OCI-LY7 (cell line): ENCODE data around the gene ZNF550. TPM values are rescaled to one million over a fixed set of nuclear protein-coding genes. Genes with fewer than 3 reads are reported as not detected.

Experiments used
- BruUV-seq: library from RNA; stranded (reverse); fragments of 400-500 nt; replicated peaks from 2 replicates; lab custom pipeline; 2021; lab: Mats Ljungman, UMichigan
- CTCF ChIA-PET: fragments of 300-600 bp; sonication (Branson Sonifier 250); formaldehyde crosslinking; loops from one replicate; lab custom pipeline; 2022; ENCODE audit warnings: antibody characterized with exemption; ENCODE audit not compliant: unreplicated experiment; lab: Charles Lee
- POLR2A ChIA-PET: fragments of 300-600 bp; sonication (Branson Sonifier 250); formaldehyde crosslinking; loops from one replicate; lab custom pipeline; 2022; ENCODE audit warnings: antibody characterized with exemption; lab: Charles Lee
- DNase-seq: peaks from one replicate; pipeline ENCODE4 v3.0.0-alpha.2; 2015; ENCODE audit warnings: low spot score
- H2AFZ ChIP-seq: fragments of 200-600 bp; sonication (generic), shearing (Covaris generic); 2 replicates; pipeline ENCODE4 v1.6.1; 2014; ENCODE audit warnings: mild to moderate bottlenecking, antibody characterized with exemption, low read length, moderate library complexity
- H3K27ac ChIP-seq: fragments of 200-600 bp; sonication (generic); 2 replicates; pipeline ENCODE4 v1.5.1; 2014; ENCODE audit warnings: mixed run types, low read depth, mild to moderate bottlenecking, moderate library complexity, low read length, inconsistent platforms; ENCODE audit not compliant: poor library complexity, severe bottlenecking
- H3K36me3 ChIP-seq: fragments of 200-600 bp; sonication (generic); 2 replicates; pipeline ENCODE4 v1.6.1; 2014; ENCODE audit warnings: mild to moderate bottlenecking, antibody characterized with exemption, low read length, moderate library complexity, mixed read lengths; ENCODE audit not compliant: insufficient read depth
- H3K4me1 ChIP-seq: fragments of 200-600 bp; sonication (generic); 2 replicates; pipeline ENCODE4 v1.5.1; 2014; ENCODE audit warnings: mild to moderate bottlenecking, low read length; ENCODE audit not compliant: insufficient read depth, poor library complexity, severe bottlenecking
- H3K4me2 ChIP-seq: fragments of 200-600 bp; sonication (generic); 2 replicates; pipeline ENCODE4 v1.6.1; 2014; ENCODE audit warnings: mild to moderate bottlenecking, low read length
- H3K4me3 ChIP-seq: fragments of 200-600 bp; sonication (generic); 2 replicates; pipeline ENCODE4 v1.5.1; 2014; ENCODE audit warnings: mild to moderate bottlenecking, low read depth, low read length; ENCODE audit not compliant: poor library complexity, severe bottlenecking
- H3K79me2 ChIP-seq: fragments of 200-600 bp; sonication (generic); 2 replicates; pipeline ENCODE4 v1.6.1; 2016; ENCODE audit warnings: low read depth, mild to moderate bottlenecking, low read length, moderate library complexity, mixed read lengths; ENCODE audit not compliant: insufficient read depth
- H3K9me2 ChIP-seq: fragments of 200-600 bp; sonication (generic); 2 replicates; pipeline ENCODE4 v1.6.1; 2016; ENCODE audit warnings: mild to moderate bottlenecking, low read length, mixed read lengths; ENCODE audit not compliant: insufficient read depth
- H3K9me3 ChIP-seq: fragments of 200-600 bp; sonication (generic); 2 replicates; pipeline ENCODE4 v1.6.1; 2014; ENCODE audit warnings: mild to moderate bottlenecking, mixed run types, low read length, mixed read lengths
- H4K20me1 ChIP-seq: fragments of 200-600 bp; sonication (generic); 2 replicates; pipeline ENCODE4 v1.6.1; 2014; ENCODE audit warnings: mild to moderate bottlenecking, antibody characterized with exemption, low read length, moderate library complexity, mixed read lengths; ENCODE audit not compliant: insufficient read depth
- CTCF ChIP-seq: fragments of 200-600 bp; sonication (generic); conservative IDR thresholded peaks from 2 replicates; pipeline ENCODE4 v1.5.1; 2014; ENCODE audit warnings: mild to moderate bottlenecking, antibody characterized with exemption, low read length, moderate library complexity, mixed read lengths
- EZH2phosphoT487 ChIP-seq: fragments of 200-600 bp; sonication (generic); IDR thresholded peaks from 2 replicates; pipeline ENCODE4 v1.6.1; 2018; ENCODE audit warnings: low read depth, borderline replicate concordance, mild to moderate bottlenecking, mixed run types, antibody characterized with exemption, low read length, moderate library complexity, mixed read lengths
- intact Hi-C: fragments of 100-400 bp; cut with micrococcal nuclease; formaldehyde crosslinking; loops from one replicate; pipeline ENCODE4 v1.10.0; 2022; ENCODE audit not compliant: unreplicated experiment
- total RNA-seq, 2 experiments: library from RNA; depleted of rRNA in 1 of 2; stranded (reverse); fragments of >200 nt in 1 of 2; shearing (Covaris generic) in 1 of 2; gene quantifications; 2 replicates each; pipeline ENCODE4 v1.2.3, GENCODE V29; 2014 to 2022

The ZNF550 gene
- total RNA-seq, 2 experiments from 2014 or later, result 6.3 to 6.8 TPM

DNA sequence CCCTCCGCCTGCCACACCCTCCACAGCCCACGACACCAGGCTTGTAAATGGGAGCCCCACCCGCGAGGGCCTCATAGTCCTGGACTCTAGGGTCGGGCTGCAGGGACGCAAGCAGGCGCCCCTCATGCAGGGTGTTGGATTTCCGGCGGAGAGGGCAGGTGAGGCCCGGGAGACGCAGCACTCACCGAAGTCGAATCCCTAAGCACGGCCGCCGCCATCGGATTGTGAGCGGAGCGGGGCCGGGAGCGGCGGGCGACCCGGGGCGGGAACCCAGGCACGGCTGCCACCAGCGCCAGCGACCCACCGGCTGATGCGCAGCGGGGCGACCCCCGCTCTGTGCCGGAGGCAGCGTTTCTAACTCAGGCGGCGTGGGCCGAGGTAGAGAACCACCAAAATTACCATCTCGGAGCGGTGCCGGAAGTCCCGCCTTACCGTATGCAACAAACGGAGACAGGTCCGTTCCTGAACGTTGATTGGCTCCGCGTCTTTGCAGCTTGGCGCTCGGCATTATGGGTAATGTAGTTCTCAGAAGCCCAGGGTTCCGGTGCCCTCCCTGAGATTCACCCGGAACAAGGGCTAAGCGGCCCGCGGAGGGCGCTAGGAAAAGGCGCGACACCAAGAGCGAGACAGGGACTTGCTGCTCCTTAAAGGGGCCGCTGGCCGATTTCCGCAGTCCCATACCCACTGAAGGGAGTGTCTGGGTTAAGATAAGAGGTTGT, 19.0 kb upstream of the ZNF550 start, which contains the start of gene ZNF416:
TSS of gene ZNF416 (minus strand) at position 425 of the 719 bp plus-strand sequence. CDS start at position 218, 207 bp downstream.
- peaks cover 3% of the 10 kb centered on the region; the same call in 1 of the 2 replicates for H3K79me2 ChIP-seq
- peaks cover 41% of the 10 kb centered on the region for H3K36me3 ChIP-seq
- intact Hi-C loops, result no loop called here
- H3K27ac ChIP-seq, result no peak within 1 kb of the TSS
- H3K9me2 ChIP-seq, result no peaks in the 10 kb centered on the region
- no peaks in the 10 kb centered on the region for H4K20me1 ChIP-seq
- peak; percentile 99 for DNase-seq
- peak within 1 kb of the TSS; percentile 98 for H2AFZ ChIP-seq
- no TSS peak for BruUV-seq
- H3K4me2 ChIP-seq, result peak within 1 kb of the TSS; percentile 85
- ChIA-PET POLR2A (interaction anchor here (0.6 kb wide), 1 partner anchor 85 kb away, joined by 4 read pairs; no protein-coding TSS in a partner anchor), CTCF (no interaction called here)
- H3K9me3 ChIP-seq, result peaks cover 23% of the 10 kb centered on the region
- H3K4me1 ChIP-seq, result peaks cover 9% of the 10 kb centered on the region
- TF ChIP-seq CTCF (peak; percentile 56; the same call in 1 of the 2 replicates), EZH2phosphoT487 (no peak)
- peak within 1 kb of the TSS; percentile 92 for H3K4me3 ChIP-seq

DNA sequence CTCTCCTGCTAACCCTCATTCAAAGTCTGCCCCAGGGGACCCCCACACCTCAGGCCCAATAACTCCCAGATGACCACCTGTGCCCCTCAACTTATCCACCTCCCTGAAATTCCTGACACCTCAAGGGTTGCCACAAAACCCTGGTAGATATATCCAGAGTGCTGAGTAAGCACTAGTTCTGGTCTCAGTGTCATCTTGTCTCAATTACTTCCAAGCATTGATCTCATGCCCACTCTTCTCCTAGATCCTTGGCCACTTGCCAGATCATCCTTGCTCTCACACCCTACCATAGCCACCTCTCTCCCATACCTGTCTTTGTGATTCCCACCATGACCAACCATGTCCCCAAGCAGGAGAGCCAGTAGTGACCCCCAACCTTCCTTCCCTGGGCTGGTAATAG, 17.0 kb upstream of the ZNF550 start:
- DNase-seq, result no peak
- Histone ChIP-seq H3K9me3 (peaks cover 36% of the 10 kb centered on the region), H3K36me3 (peaks cover 61% of the 10 kb centered on the region), H3K79me2 (peaks cover 3% of the 10 kb centered on the region; the same call in 1 of the 2 replicates), H2AFZ (no peak overlapping the region), H4K20me1 (no peaks in the 10 kb centered on the region), H3K4me2 (no peak overlapping the region), H3K9me2 (no peaks in the 10 kb centered on the region), H3K27ac (no peak overlapping the region), H3K4me1 (peaks cover 9% of the 10 kb centered on the region), H3K4me3 (no peak overlapping the region)
- BruUV-seq, result no TSS peak
- intact Hi-C loops, result no loop called here
- TF ChIP-seq EZH2phosphoT487, result no peak
- TF ChIP-seq CTCF, result no peak
- CTCF ChIA-PET, result no interaction called here
- POLR2A ChIA-PET, result no interaction called here

DNA sequence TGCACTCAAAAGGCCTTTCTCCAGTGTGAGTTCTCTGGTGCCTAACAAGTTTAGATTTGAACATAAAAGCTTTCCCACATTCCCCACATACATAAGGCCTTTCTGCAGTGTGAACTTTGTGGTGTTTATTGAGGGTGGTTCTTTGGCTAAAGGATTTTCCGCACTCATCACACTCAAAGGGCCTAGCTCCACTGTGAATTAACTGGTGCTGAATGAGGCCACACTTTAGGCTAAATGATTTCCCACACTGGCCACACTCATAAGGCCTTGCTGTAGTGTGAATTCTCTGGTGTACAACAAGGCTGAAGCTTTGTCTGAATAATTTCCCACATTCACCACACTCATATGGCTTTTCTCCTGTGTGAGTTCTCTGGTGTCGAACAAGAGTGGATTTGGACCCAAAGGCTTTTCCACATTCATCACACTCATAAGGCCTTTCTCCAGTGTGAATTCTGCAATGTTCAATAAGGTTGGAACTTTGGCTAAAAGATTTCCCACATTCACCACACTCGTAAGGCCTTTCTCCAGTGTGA, 12.8 kb upstream of the ZNF550 start:
- peaks cover 69% of the 10 kb centered on the region for H3K36me3 ChIP-seq
- no peak for DNase-seq
- peaks cover 2% of the 10 kb centered on the region for H3K4me1 ChIP-seq
- no TSS peak for BruUV-seq
- H3K4me3 ChIP-seq, result no peak overlapping the region
- no peaks in the 10 kb centered on the region for H4K20me1 ChIP-seq
- CTCF ChIA-PET, result no interaction called here
- no peak for TF ChIP-seq EZH2phosphoT487
- no peak for TF ChIP-seq CTCF
- POLR2A ChIA-PET, result no interaction called here
- H3K9me3 ChIP-seq, result peaks cover 23% of the 10 kb centered on the region; the same call in 1 of the 2 replicates
- no peak overlapping the region for H3K4me2 ChIP-seq
- H2AFZ ChIP-seq, result no peak overlapping the region
- H3K9me2 ChIP-seq, result no peaks in the 10 kb centered on the region
- H3K27ac ChIP-seq, result no peak overlapping the region
- intact Hi-C loops, result no loop called here
- H3K79me2 ChIP-seq, result no peaks in the 10 kb centered on the region
